ENCODE results near the gene GTF3C1.

DNA sequence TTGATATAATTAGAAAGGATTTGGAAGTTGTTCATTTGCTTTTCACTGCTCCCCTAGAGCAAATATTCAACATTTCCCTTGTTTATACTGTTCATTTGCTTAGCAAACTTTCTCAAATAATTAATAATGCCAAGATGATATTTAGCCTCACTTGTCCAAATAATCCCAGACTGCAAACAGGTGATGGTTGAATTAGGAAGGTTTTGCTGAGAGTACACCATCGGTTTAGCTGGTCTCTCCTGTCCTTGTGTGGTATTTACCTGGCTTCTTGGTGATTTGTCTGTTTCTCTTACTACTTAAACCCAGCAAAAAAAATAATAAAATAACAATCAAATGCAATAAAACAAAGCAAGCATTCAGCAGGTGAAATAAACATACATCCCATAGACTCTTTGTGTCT lies 6.8 kb upstream of the GTF3C1 start:
- TF ChIP-seq, protein P1, sequence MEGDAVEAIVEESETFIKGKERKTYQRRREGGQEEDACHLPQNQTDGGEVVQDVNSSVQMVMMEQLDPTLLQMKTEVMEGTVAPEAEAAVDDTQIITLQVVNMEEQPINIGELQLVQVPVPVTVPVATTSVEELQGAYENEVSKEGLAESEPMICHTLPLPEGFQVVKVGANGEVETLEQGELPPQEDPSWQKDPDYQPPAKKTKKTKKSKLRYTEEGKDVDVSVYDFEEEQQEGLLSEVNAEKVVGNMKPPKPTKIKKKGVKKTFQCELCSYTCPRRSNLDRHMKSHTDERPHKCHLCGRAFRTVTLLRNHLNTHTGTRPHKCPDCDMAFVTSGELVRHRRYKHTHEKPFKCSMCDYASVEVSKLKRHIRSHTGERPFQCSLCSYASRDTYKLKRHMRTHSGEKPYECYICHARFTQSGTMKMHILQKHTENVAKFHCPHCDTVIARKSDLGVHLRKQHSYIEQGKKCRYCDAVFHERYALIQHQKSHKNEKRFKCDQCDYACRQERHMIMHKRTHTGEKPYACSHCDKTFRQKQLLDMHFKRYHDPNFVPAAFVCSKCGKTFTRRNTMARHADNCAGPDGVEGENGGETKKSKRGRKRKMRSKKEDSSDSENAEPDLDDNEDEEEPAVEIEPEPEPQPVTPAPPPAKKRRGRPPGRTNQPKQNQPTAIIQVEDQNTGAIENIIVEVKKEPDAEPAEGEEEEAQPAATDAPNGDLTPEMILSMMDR (conservative IDR thresholded peaks at IDR 0.05 in 1 of 2, IDR thresholded peaks at IDR 0.05 in 1 of 2; ENCODE audit: extremely low read depth in 1 of 2, insufficient read depth in 1 of 2, low read depth in 1 of 2, low read length in 2 of 2): no peak
- TF ChIP-seq EZH2 (IDR thresholded peaks at IDR 0.05; ENCODE audit: borderline replicate concordance, low read length): no peak

Measured in mammary epithelial cell (primary cell).